H1 (cell line): ENCODE results near the gene EME2. TPM values are rescaled to one million over a fixed set of nuclear protein-coding genes. Genes with fewer than 3 reads are reported as not detected.
"Not testable (repeated sequence)": the region's sequence is repeated elsewhere in the genome, so short reads cannot be mapped to it uniquely, and the experiment has no call there.

Experiments
- CTCF ChIA-PET: fragments of 300-600 bp; sonication (Branson Sonifier 250); formaldehyde crosslinking; loops from one replicate; lab custom pipeline; 2021; ENCODE audit not compliant: partially characterized antibody; lab: Charles Lee
- POLR2A ChIA-PET: fragments of 300-600 bp; sonication (Branson Sonifier 250); formaldehyde crosslinking; loops from one replicate; lab custom pipeline; 2021; ENCODE audit warnings: inconsistent platforms; ENCODE audit not compliant: partially characterized antibody; lab: Charles Lee
- DNase-seq, 2 experiments: peaks; one replicate each; pipeline versions ENCODE4 v3.0.0 to v3.0.0-alpha.2; 2010 to 2022; ENCODE audit warnings: low spot score in 2 of 2, low read depth in 1 of 2, mixed read lengths in 1 of 2
- FAIRE-seq: peaks from 2 replicates; lab custom pipeline; 2011; peaks lifted over from hg19 to GRCh38; lab: Jason Lieb, UNC
- H2AFZ ChIP-seq: 2 replicates; pipeline ENCODE4 v1.8.1; 2012; ENCODE audit warnings: low read length, inconsistent platforms
- H2AK5ac ChIP-seq: 2 replicates; pipeline ENCODE4 v1.6.1; 2013; ENCODE audit warnings: low read depth, low read length
- H2BK120ac ChIP-seq: replicated peaks from 2 replicates; pipeline ENCODE3; 2013; ENCODE audit warnings: low read depth, low read length, inconsistent platforms
- H2BK12ac ChIP-seq: 2 replicates; pipeline ENCODE4 v1.6.1; 2013; ENCODE audit warnings: low read depth, low read length
- H2BK15ac ChIP-seq: 2 replicates; pipeline ENCODE4 v1.6.1; 2013; ENCODE audit warnings: low read length
- H2BK20ac ChIP-seq: 2 replicates; pipeline ENCODE4 v1.6.1; 2013; ENCODE audit warnings: low read length
- H2BK5ac ChIP-seq: 2 replicates; pipeline ENCODE4 v1.6.1; 2013; ENCODE audit warnings: low read depth, low read length
- H3K14ac ChIP-seq: 2 replicates; pipeline ENCODE4 v1.6.1; 2013; ENCODE audit warnings: inconsistent platforms; ENCODE audit not compliant: insufficient read length
- H3K18ac ChIP-seq: 2 replicates; pipeline ENCODE4 v1.6.1; 2013; ENCODE audit warnings: low read length; ENCODE audit errors: extremely low read depth
- H3K23ac ChIP-seq: 2 replicates; pipeline ENCODE4 v1.6.1; 2013; ENCODE audit warnings: inconsistent platforms; ENCODE audit not compliant: insufficient read length
- H3K23me2 ChIP-seq: 2 replicates; pipeline ENCODE4 v1.6.1; 2013; ENCODE audit warnings: low read depth, low read length
- H3K27ac ChIP-seq: 2 replicates; pipeline ENCODE4 v1.6.1; 2011; ENCODE audit warnings: low read depth, low read length, inconsistent platforms
- H3K27me3 ChIP-seq, 4 experiments: replicated peaks in 1 of 4; 1 replicate in 1 of 4; 2 replicates in 3 of 4; pipeline versions ENCODE4 v1.6.1 to v1.8.1; 2011 to 2013; ENCODE audit warnings: low read length in 3 of 4, mild to moderate bottlenecking in 3 of 4, inconsistent platforms in 2 of 4, mixed read lengths in 2 of 4, moderate library complexity in 1 of 4; ENCODE audit not compliant: control insufficient read depth in 3 of 4, insufficient read depth in 3 of 4; ENCODE audit errors: extremely low read depth in 1 of 4
- H3K36me3 ChIP-seq, 4 experiments: 2 replicates each; pipeline versions ENCODE4 v1.6.1 to v1.8.1; 2011 to 2013; ENCODE audit warnings: mild to moderate bottlenecking in 4 of 4, low read length in 3 of 4, moderate library complexity in 2 of 4, control low read depth in 1 of 4, inconsistent platforms in 1 of 4; ENCODE audit not compliant: insufficient read depth in 4 of 4, control insufficient read depth in 2 of 4
- H3K4ac ChIP-seq: replicated peaks from 2 replicates; pipeline ENCODE3; 2013; ENCODE audit warnings: low read length, low read depth, mixed read lengths, inconsistent platforms; ENCODE audit not compliant: insufficient read length
- H3K4me1 ChIP-seq, 4 experiments: replicated peaks in 1 of 4; 1 replicate in 1 of 4; 2 replicates in 3 of 4; pipeline versions ENCODE4 v1.6.1 to v1.8.1; 2011 to 2013; ENCODE audit warnings: low read length in 3 of 4, inconsistent platforms in 2 of 4, mixed read lengths in 1 of 4; ENCODE audit not compliant: insufficient read depth in 4 of 4, control insufficient read depth in 3 of 4
- H3K4me2 ChIP-seq, 2 experiments: 2 replicates each; pipeline versions ENCODE4 v1.6.1 to v1.8.1; 2011 to 2013; ENCODE audit warnings: low read depth in 2 of 2, low read length in 2 of 2, control low read depth in 1 of 2, inconsistent platforms in 1 of 2, mild to moderate bottlenecking in 1 of 2; ENCODE audit not compliant: insufficient read depth in 1 of 2
- H3K4me3 ChIP-seq, 4 experiments: fragments of 200-600, 300-600 bp in 1 of 4; sonication (generic), shearing (Covaris generic), sonication (Bioruptor Twin) in 1 of 4; 2 replicates each; pipeline versions ENCODE4 v1.5.1 to v1.8.1; 2011 to 2016; ENCODE audit warnings: low read length in 4 of 4, low read depth in 3 of 4, control low read depth in 2 of 4, inconsistent platforms in 2 of 4, mild to moderate bottlenecking in 2 of 4, mixed read lengths in 1 of 4, moderate library complexity in 1 of 4; ENCODE audit not compliant: insufficient read depth in 2 of 4; ENCODE audit errors: extremely low read depth in 1 of 4
- H3K56ac ChIP-seq: replicated peaks from 2 replicates; pipeline ENCODE3; 2013; ENCODE audit warnings: low read depth, mild to moderate bottlenecking, mixed read lengths, low read length, inconsistent platforms; ENCODE audit not compliant: insufficient read length
- H3K79me1 ChIP-seq: 2 replicates; pipeline ENCODE4 v1.6.1; 2013; ENCODE audit warnings: low read depth, low read length, control low read depth
- H3K79me2 ChIP-seq, 2 experiments: 2 replicates each; pipeline versions ENCODE4 v1.6.1 to v1.8.1; 2012 to 2013; ENCODE audit warnings: low read length in 2 of 2, mild to moderate bottlenecking in 2 of 2, inconsistent platforms in 1 of 2; ENCODE audit not compliant: insufficient read depth in 2 of 2, control insufficient read depth in 1 of 2
- H3K9ac ChIP-seq, 4 experiments: replicated peaks in 1 of 4; 1 replicate in 1 of 4; 2 replicates in 3 of 4; pipeline versions ENCODE4 v1.6.1 to v1.8.1; 2011 to 2013; ENCODE audit warnings: low read depth in 3 of 4, low read length in 3 of 4, control low read depth in 2 of 4, mild to moderate bottlenecking in 2 of 4, moderate library complexity in 2 of 4, inconsistent platforms in 1 of 4; ENCODE audit errors: extremely low read depth in 1 of 4
- H3K9me3 ChIP-seq, 2 experiments: 2 replicates each; pipeline versions ENCODE4 v1.6.1 to v1.8.1; 2012 to 2013; ENCODE audit warnings: mild to moderate bottlenecking in 2 of 2, moderate library complexity in 2 of 2, control low read depth in 1 of 2, inconsistent platforms in 1 of 2, low read depth in 1 of 2, low read length in 1 of 2, mixed read lengths in 1 of 2; ENCODE audit not compliant: insufficient read depth in 2 of 2
- H4K20me1 ChIP-seq, 2 experiments: replicated peaks in 1 of 2; 2 replicates each; pipeline versions ENCODE3 to v1.8.1; 2011 to 2013; ENCODE audit warnings: inconsistent platforms in 2 of 2, low read length in 2 of 2, mild to moderate bottlenecking in 1 of 2; ENCODE audit not compliant: insufficient read depth in 2 of 2, control insufficient read depth in 1 of 2
- H4K5ac ChIP-seq: 2 replicates; pipeline ENCODE4 v1.6.1; 2013; ENCODE audit warnings: low read length, low read depth, mixed read lengths, inconsistent platforms; ENCODE audit not compliant: insufficient read length
- H4K8ac ChIP-seq: 2 replicates; pipeline ENCODE4 v1.8.0; 2013; ENCODE audit warnings: mild to moderate bottlenecking, moderate library complexity, low read length, inconsistent platforms; ENCODE audit not compliant: insufficient read depth; ENCODE audit errors: extremely low read depth
- H4K91ac ChIP-seq: replicated peaks from 2 replicates; pipeline ENCODE3; 2013; ENCODE audit warnings: low read length, mixed read lengths, inconsistent platforms; ENCODE audit not compliant: insufficient read length
- WGBS, 2 experiments: shearing (Covaris generic) in 1 of 2; methylation state at CpG; one replicate each; pipeline versions ENCODE4 v1.1.6 to v1.1.7; 2013 to 2015; ENCODE audit warnings: low lambda C conversion rate in 2 of 2, mixed read lengths in 2 of 2, inconsistent platforms in 1 of 2, low coverage in 1 of 2, missing lambda C conversion rate in 1 of 2; ENCODE audit not compliant: insufficient replicate concordance in 2 of 2, insufficient coverage in 1 of 2, insufficient read length in 1 of 2; ENCODE audit errors: extremely low coverage in 1 of 2, missing lambda C conversion rate in 1 of 2; 5-methylcytosine and 5-hydroxymethylcytosine counted together
- polyA plus RNA-seq, 7 experiments: library from polyadenylated mRNA; depleted of rRNA in 3 of 7; stranded (reverse) in 5 of 7; unstranded in 2 of 7; fragments of >200 nt in 5 of 7; fragments of 200-250 nt in 2 of 7; gene quantifications; 1 replicate in 5 of 7; 2 replicates in 1 of 7; 4 replicates in 1 of 7; pipeline versions ENCODE4 v1.2.1 to v1.2.3, GENCODE V29; 2011 to 2013; ENCODE audit warnings: missing spikeins in 2 of 7, mixed read lengths in 2 of 7
- total RNA-seq: library from RNA; stranded (reverse); fragmentation: NEBNext Ultra II Directional; extraction: Animal tissue kit (Norgen Biotek cat#: 25700); gene quantifications from 2 replicates; pipeline ENCODE4 v1.2.1, GENCODE V29; 2021

Gene EME2
- total and polyA plus RNA-seq, 2 of the 8 experiments (the other 6 are each of a cell fraction or from before 2014, with no cell fraction given) = 13.1 to 19.7 TPM

- H2BK20ac ChIP-seq, H2BK15ac ChIP-seq, H2BK5ac ChIP-seq, H3K23me2 ChIP-seq, CTCF ChIA-PET, H3K27ac ChIP-seq, H3K79me1 ChIP-seq, H2BK120ac ChIP-seq, H3K9ac ChIP-seq, H3K4me2 ChIP-seq, H3K79me2 ChIP-seq, H3K56ac ChIP-seq, FAIRE-seq, POLR2A ChIA-PET, H4K91ac ChIP-seq, H3K36me3 ChIP-seq, H2BK12ac ChIP-seq, H3K4ac ChIP-seq, H2AK5ac ChIP-seq, H3K4me3 ChIP-seq, H2AFZ ChIP-seq, H4K8ac ChIP-seq, H4K20me1 ChIP-seq, H3K18ac ChIP-seq, H3K14ac ChIP-seq, DNase-seq, H3K27me3 ChIP-seq, H3K4me1 ChIP-seq, H3K23ac ChIP-seq, H4K5ac ChIP-seq: not testable (repeated sequence)
- peaks cover 29% of the 10 kb centered on the region in 2 experiments for H3K9me3 ChIP-seq
- WGBS, 2 experiments = 69% methylated on average over 5 of the region's 5 CpGs; no CpG with 5 or more reads in 1 of the 2 experiments
Observed at GRCh38 chr16:1799263-1799662, 26.7 kb downstream of the EME2 start.
